Measurements from ENCODE around the gene RHEBL1.

The RHEBL1 gene

GRCh38 chr12:49030119-49030518 lies 39.7 kb downstream of the RHEBL1 start:
- no peak overlapping the region for H3K27ac ChIP-seq
- TF ChIP-seq CTCF (IDR thresholded peaks at IDR 0.05), result no peak
- no peak for DNase-seq (ENCODE audit: low spot score)
- H3K4me3 ChIP-seq, result no peak overlapping the region

GRCh38 chr12:49028666-49029275 lies 41.0 kb downstream of the RHEBL1 start:
- TF ChIP-seq CTCF (IDR thresholded peaks at IDR 0.05), result no peak
- H3K4me3 ChIP-seq, result no peak overlapping the region
- no peak for DNase-seq (ENCODE audit: low spot score)
- H3K27ac ChIP-seq, result no peak overlapping the region

GRCh38 chr12:49027846-49028555 lies 41.8 kb downstream of the RHEBL1 start:
- DNase-seq (ENCODE audit: low spot score), result no peak
- TF ChIP-seq CTCF (IDR thresholded peaks at IDR 0.05), result no peak
- no peak overlapping the region for H3K27ac ChIP-seq
- H3K4me3 ChIP-seq, result no peak overlapping the region

GRCh38 chr12:49026678-49027480 lies 42.9 kb downstream of the RHEBL1 start:
- H3K4me3 ChIP-seq, result no peak overlapping the region

GRCh38 chr12:49026101-49026500 lies 43.7 kb downstream of the RHEBL1 start:
- no peak for DNase-seq (ENCODE audit: low spot score)
- H3K27ac ChIP-seq, result no peak overlapping the region
- no peak for TF ChIP-seq CTCF (IDR thresholded peaks at IDR 0.05)
- H3K4me3 ChIP-seq, result no peak overlapping the region

More at GRCh38 chr12:49026678-49027480, 42.9 kb downstream of the RHEBL1 start:
- H3K27ac ChIP-seq, result no peak overlapping the region
- DNase-seq (ENCODE audit: low spot score), result peak; percentile 67
- no peak for TF ChIP-seq CTCF (IDR thresholded peaks at IDR 0.05)

GRCh38 chr12:49025463-49025862 lies 44.3 kb downstream of the RHEBL1 start:
- DNase-seq (ENCODE audit: low spot score), result no peak
- Histone ChIP-seq H3K27ac (no peak overlapping the region), H3K4me3 (no peak overlapping the region)
- TF ChIP-seq CTCF (IDR thresholded peaks at IDR 0.05), result no peak
